OCI-LY3 (cell line): ENCODE results near the gene REXO4.

Experiments used
- EZH2phosphoT487 ChIP-seq: fragments of 200-600 bp; shearing (Covaris generic); IDR thresholded peaks from 2 replicates; pipeline ENCODE4 v1.6.1; 2018; ENCODE audit warnings: antibody characterized with exemption, mixed run types, low read depth
- TF ChIP-seq, protein P1 (sequence below): fragments of 200-600, 300-600 bp; sonication (generic); IDR thresholded peaks from 2 replicates; pipeline ENCODE4 v1.5.1; 2014; ENCODE audit warnings: antibody characterized with exemption, low read length, low read depth

DNA sequence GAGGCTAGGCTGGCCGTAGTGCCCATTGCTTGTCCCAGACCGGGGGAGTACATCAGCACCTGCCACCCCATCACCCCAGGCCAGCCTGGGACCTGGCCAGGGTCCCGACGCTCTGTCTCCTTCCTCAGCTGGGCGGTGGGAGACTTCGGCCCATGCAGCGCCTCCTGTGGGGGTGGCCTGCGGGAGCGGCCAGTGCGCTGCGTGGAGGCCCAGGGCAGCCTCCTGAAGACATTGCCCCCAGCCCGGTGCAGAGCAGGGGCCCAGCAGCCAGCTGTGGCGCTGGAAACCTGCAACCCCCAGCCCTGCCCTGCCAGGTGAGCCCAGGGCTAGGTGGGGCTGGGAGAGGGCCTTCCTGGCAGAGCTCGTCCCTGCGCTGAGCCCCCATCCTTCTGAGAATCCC, 25.4 kb upstream of the REXO4 start:
- TF ChIP-seq, protein P1, sequence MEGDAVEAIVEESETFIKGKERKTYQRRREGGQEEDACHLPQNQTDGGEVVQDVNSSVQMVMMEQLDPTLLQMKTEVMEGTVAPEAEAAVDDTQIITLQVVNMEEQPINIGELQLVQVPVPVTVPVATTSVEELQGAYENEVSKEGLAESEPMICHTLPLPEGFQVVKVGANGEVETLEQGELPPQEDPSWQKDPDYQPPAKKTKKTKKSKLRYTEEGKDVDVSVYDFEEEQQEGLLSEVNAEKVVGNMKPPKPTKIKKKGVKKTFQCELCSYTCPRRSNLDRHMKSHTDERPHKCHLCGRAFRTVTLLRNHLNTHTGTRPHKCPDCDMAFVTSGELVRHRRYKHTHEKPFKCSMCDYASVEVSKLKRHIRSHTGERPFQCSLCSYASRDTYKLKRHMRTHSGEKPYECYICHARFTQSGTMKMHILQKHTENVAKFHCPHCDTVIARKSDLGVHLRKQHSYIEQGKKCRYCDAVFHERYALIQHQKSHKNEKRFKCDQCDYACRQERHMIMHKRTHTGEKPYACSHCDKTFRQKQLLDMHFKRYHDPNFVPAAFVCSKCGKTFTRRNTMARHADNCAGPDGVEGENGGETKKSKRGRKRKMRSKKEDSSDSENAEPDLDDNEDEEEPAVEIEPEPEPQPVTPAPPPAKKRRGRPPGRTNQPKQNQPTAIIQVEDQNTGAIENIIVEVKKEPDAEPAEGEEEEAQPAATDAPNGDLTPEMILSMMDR: no peak
- TF ChIP-seq EZH2phosphoT487: no peak
